GM06990 (cell line): ENCODE results near the gene ASB18.
"Not testable (repeated sequence)": the region's sequence is repeated elsewhere in the genome, so short reads cannot be mapped to it uniquely, and the experiment has no call there.

ENCODE experiments used
- DNase-seq: peaks from one replicate; pipeline ENCODE4 v3.0.0-alpha.2; 2011; ENCODE audit not compliant: insufficient read length; ENCODE audit errors: extremely low read depth
- H3K27me3 ChIP-seq: replicated peaks from 2 replicates; pipeline ENCODE4 v1.6.0; 2011; ENCODE audit warnings: low read length; ENCODE audit not compliant: control insufficient read depth, insufficient read depth
- H3K36me3 ChIP-seq: 2 replicates; pipeline ENCODE4 v1.5.1; 2011; ENCODE audit warnings: low read length; ENCODE audit not compliant: control insufficient read depth, insufficient read depth
- H3K4me3 ChIP-seq: replicated peaks from 2 replicates; pipeline ENCODE4 v1.5.1; 2011; ENCODE audit warnings: low read depth, mild to moderate bottlenecking, control low read depth, low read length
- CTCF ChIP-seq: IDR thresholded peaks from 2 replicates; pipeline ENCODE4 v1.5.1; 2011; ENCODE audit warnings: low read length, control low read depth, mild to moderate bottlenecking, inconsistent platforms; ENCODE audit not compliant: insufficient read depth, poor library complexity, severe bottlenecking

The ASB18 gene

GRCh38 chr2:236282406-236282805 is 18.2 kb upstream of the ASB18 start:
- TF ChIP-seq CTCF = no peak
- Histone ChIP-seq H3K36me3 (no peaks in the 10 kb centered on the region), H3K4me3 (no peak overlapping the region), H3K27me3 (no peaks in the 10 kb centered on the region)
- no peak for DNase-seq

GRCh38 chr2:236281423-236281822 is 17.2 kb upstream of the ASB18 start:
- Histone ChIP-seq H3K36me3 (no peaks in the 10 kb centered on the region), H3K4me3 (no peak overlapping the region), H3K27me3 (no peaks in the 10 kb centered on the region)
- no peak for TF ChIP-seq CTCF
- no peak for DNase-seq

- no peak for DNase-seq
- TF ChIP-seq CTCF = no peak
- Histone ChIP-seq H3K4me3 (no peak overlapping the region), H3K27me3 (no peaks in the 10 kb centered on the region), H3K36me3 (no peaks in the 10 kb centered on the region)
Observed at GRCh38 chr2:236273126-236273525, 8.9 kb upstream of the ASB18 start.

- DNase-seq = no peak
- no peak overlapping the region for H3K4me3 ChIP-seq
- H3K36me3 ChIP-seq = no peaks in the 10 kb centered on the region
- TF ChIP-seq CTCF = no peak
- H3K27me3 ChIP-seq = no peaks in the 10 kb centered on the region
Observed at GRCh38 chr2:236271851-236272250, 7.6 kb upstream of the ASB18 start.

- not testable (repeated sequence) for DNase-seq, H3K36me3 ChIP-seq, H3K4me3 ChIP-seq, H3K27me3 ChIP-seq
Observed at GRCh38 chr2:236269876-236270275, 5.7 kb upstream of the ASB18 start.

- Histone ChIP-seq H3K27me3 (no peaks in the 10 kb centered on the region), H3K4me3 (no peak overlapping the region), H3K36me3 (no peaks in the 10 kb centered on the region)
- no peak for TF ChIP-seq CTCF
- DNase-seq = no peak
Observed at GRCh38 chr2:236265675-236266074, 1.5 kb upstream of the ASB18 start.
